ENCODE results near the gene SULT1B1. TPM values are rescaled to one million over a fixed set of nuclear protein-coding genes. Genes with fewer than 3 reads are reported as not detected.

Gene SULT1B1
- total and polyA plus RNA-seq, 2 donors (not counting 3 experiments of a cell fraction or from before 2014, with no cell fraction given): 45.0 to 59.5 TPM

- intact Hi-C loops (cut with micrococcal nuclease): no loop called here
- Histone ChIP-seq H3K27me3 (ENCODE audit: control insufficient read depth in 2 of 2, insufficient read depth in 2 of 2, low read length in 2 of 2) (no peaks in the 10 kb centered on the region), H3K79me2 (ENCODE audit: control insufficient read depth, insufficient read depth, low read length) (no peaks in the 10 kb centered on the region), H3K27ac (ENCODE audit: insufficient read depth, low read depth, low read length) (no peak overlapping the region), H3K4me3 (replicated peaks in 1 of 3; ENCODE audit: insufficient read depth in 1 of 3, low read depth in 1 of 3, low read length in 3 of 3) (no peak overlapping the region), H2AFZ (ENCODE audit: low read depth, low read length) (peak overlapping the region; percentile 8), H3K4me1 (ENCODE audit: control insufficient read depth, extremely low read depth, insufficient read depth, low read length) (peaks cover 22% of the 10 kb centered on the region), H3K9me3 (replicated peaks; ENCODE audit: control insufficient read depth, insufficient read depth, low read length) (no peaks in the 10 kb centered on the region), H3K4me2 (ENCODE audit: insufficient read depth, low read length) (no peak overlapping the region), H3K9me1 (replicated peaks; ENCODE audit: control insufficient read depth, extremely low read depth, insufficient read depth, low read length) (no peaks in the 10 kb centered on the region), H3K9ac (replicated peaks; ENCODE audit: extremely low read depth, insufficient read depth, low read length) (no peak overlapping the region), H3K36me3 (ENCODE audit: control insufficient read depth in 2 of 2, extremely low read depth in 1 of 2, insufficient read depth in 2 of 2, low read length in 2 of 2) (no peaks in the 10 kb centered on the region), H4K20me1 (replicated peaks; ENCODE audit: control insufficient read depth, extremely low read depth, insufficient read depth, low read length) (no peaks in the 10 kb centered on the region)
- dilution Hi-C loops (cut with MboI; ENCODE audit: extremely low pct_ligation_motif_present, low sequenced_read_pairs): no loop called here
- FAIRE-seq (no peak), DNase-seq (ENCODE audit: low read depth, low spot score) (no peak)
- no TSS peak for BruUV-seq (replicated peaks)
- CTCF ChIA-PET: interaction anchor here (2.1 kb wide), 1 partner anchor 13 kb away, joined by 8 read pairs; no protein-coding TSS in a partner anchor
- TF ChIP-seq GATA2 (IDR thresholded peaks at IDR 0.05; ENCODE audit: insufficient read depth, insufficient read length, low read depth, low read length) (no peak), POLR2AphosphoS5 (IDR thresholded peaks at IDR 0.05; ENCODE audit: insufficient read depth, low read depth, low read length) (no peak), FOS (IDR thresholded peaks at IDR 0.05; ENCODE audit: borderline replicate concordance, insufficient read depth, low read length) (no peak), MYC (IDR thresholded peaks at IDR 0.05; ENCODE audit: low read depth, low read length) (no peak), POLR2A (IDR thresholded peaks at IDR 0.05; ENCODE audit: low read depth, low read length) (no peak), JUN (IDR thresholded peaks at IDR 0.05; ENCODE audit: borderline replicate concordance, insufficient read depth, insufficient read length, low read depth) (no peak), EZH2 (IDR thresholded peaks at IDR 0.05; ENCODE audit: borderline replicate concordance, low read depth, low read length, severe bottlenecking) (no peak)
- TF ChIP-seq, protein P1, sequence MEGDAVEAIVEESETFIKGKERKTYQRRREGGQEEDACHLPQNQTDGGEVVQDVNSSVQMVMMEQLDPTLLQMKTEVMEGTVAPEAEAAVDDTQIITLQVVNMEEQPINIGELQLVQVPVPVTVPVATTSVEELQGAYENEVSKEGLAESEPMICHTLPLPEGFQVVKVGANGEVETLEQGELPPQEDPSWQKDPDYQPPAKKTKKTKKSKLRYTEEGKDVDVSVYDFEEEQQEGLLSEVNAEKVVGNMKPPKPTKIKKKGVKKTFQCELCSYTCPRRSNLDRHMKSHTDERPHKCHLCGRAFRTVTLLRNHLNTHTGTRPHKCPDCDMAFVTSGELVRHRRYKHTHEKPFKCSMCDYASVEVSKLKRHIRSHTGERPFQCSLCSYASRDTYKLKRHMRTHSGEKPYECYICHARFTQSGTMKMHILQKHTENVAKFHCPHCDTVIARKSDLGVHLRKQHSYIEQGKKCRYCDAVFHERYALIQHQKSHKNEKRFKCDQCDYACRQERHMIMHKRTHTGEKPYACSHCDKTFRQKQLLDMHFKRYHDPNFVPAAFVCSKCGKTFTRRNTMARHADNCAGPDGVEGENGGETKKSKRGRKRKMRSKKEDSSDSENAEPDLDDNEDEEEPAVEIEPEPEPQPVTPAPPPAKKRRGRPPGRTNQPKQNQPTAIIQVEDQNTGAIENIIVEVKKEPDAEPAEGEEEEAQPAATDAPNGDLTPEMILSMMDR (IDR thresholded peaks at IDR 0.05; ENCODE audit: extremely low read depth in 1 of 2, insufficient read depth in 1 of 2, low read depth in 1 of 2, low read length in 2 of 2): no peak
- TF ChIP-seq, protein P2, sequence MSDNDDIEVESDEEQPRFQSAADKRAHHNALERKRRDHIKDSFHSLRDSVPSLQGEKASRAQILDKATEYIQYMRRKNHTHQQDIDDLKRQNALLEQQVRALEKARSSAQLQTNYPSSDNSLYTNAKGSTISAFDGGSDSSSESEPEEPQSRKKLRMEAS (IDR thresholded peaks at IDR 0.05; ENCODE audit: insufficient read depth, insufficient read length): no peak
- POLR2A ChIA-PET: no interaction called here
Measured at GRCh38 chr4:69776696-69777095, 16.3 kb upstream of the SULT1B1 start.

All from endothelial cell of umbilical vein (primary cell).